ENCODE data around the gene ATP9B. TPM values are rescaled to one million over a fixed set of nuclear protein-coding genes. Genes with fewer than 3 reads are reported as not detected.

The ATP9B gene
- total RNA-seq, 2 experiments from 2014 or later: 61.9 to 63.5 TPM

- Mint-ChIP-seq H3K9me3 (no peaks in the 10 kb centered on the region), H3K36me3 (ENCODE audit: low read depth) (peaks cover 87% of the 10 kb centered on the region), H3K27ac (no peak overlapping the region), H3K4me3 (no peak overlapping the region), H3K27me3 (no peaks in the 10 kb centered on the region), H3K4me1 (ENCODE audit: low read depth) (no peaks in the 10 kb centered on the region)
- H3K27me3 ChIP-seq (ENCODE audit: control insufficient read depth in 1 of 2, insufficient read depth in 2 of 2, low read length in 2 of 2): no peaks in the 10 kb centered on the region
- peaks cover 7% of the 10 kb centered on the region for H3K4me1 ChIP-seq (ENCODE audit: insufficient read depth, low read length)
- ATAC-seq (ENCODE audit: poor library complexity): no peak
- H3K4me3 ChIP-seq (ENCODE audit: low read length): no peak overlapping the region
- H3K36me3 ChIP-seq (ENCODE audit: insufficient read depth, low read length): peaks cover 11% of the 10 kb centered on the region
- DNase-seq: no peak
- intact Hi-C loops (cut with DNase I, micrococcal nuclease): no loop called here
- CTCF ChIA-PET: no interaction called here
- no peak overlapping the region for H3K27ac ChIP-seq (ENCODE audit: low read depth in 1 of 2, low read length in 2 of 2)
- TF ChIP-seq, protein P1, sequence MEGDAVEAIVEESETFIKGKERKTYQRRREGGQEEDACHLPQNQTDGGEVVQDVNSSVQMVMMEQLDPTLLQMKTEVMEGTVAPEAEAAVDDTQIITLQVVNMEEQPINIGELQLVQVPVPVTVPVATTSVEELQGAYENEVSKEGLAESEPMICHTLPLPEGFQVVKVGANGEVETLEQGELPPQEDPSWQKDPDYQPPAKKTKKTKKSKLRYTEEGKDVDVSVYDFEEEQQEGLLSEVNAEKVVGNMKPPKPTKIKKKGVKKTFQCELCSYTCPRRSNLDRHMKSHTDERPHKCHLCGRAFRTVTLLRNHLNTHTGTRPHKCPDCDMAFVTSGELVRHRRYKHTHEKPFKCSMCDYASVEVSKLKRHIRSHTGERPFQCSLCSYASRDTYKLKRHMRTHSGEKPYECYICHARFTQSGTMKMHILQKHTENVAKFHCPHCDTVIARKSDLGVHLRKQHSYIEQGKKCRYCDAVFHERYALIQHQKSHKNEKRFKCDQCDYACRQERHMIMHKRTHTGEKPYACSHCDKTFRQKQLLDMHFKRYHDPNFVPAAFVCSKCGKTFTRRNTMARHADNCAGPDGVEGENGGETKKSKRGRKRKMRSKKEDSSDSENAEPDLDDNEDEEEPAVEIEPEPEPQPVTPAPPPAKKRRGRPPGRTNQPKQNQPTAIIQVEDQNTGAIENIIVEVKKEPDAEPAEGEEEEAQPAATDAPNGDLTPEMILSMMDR (IDR thresholded peaks at IDR 0.05): no peak
- H3K9me3 ChIP-seq (ENCODE audit: control insufficient read depth in 1 of 2, insufficient read depth in 1 of 2, low read length in 2 of 2): peaks cover 0 to 3% of the 10 kb centered on the region in 2 experiments
- POLR2A ChIA-PET: no interaction called here
Observed at GRCh38 chr18:79272916-79273315, 203.7 kb downstream of the ATP9B start.

DNA sequence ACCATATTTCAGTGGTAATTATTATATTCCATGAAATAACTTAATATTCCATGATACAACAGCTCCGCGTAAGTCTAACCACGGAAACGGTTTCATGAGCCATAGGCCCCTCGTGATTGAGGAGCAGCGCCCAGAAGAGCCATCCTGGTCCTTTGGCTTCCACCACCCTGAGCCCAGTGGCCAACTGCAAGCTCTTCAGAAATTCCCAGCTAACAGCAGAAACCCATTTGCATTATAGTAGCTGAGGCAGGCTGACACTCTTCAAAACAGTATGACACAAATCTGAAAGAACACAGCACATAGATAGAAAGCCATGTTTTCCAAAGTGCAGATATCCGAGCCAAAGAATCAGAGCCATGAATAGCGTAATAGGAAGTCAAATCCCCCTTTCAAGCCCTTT lies 205.6 kb downstream of the ATP9B start:
- Histone ChIP-seq H3K9me3 (ENCODE audit: control insufficient read depth in 1 of 2, insufficient read depth in 1 of 2, low read length in 2 of 2) (no peaks in the 10 kb centered on the region), H3K36me3 (ENCODE audit: insufficient read depth, low read length) (peaks cover 24% of the 10 kb centered on the region), H3K4me3 (ENCODE audit: low read length) (no peak overlapping the region), H3K27ac (ENCODE audit: low read depth in 1 of 2, low read length in 2 of 2) (no peak overlapping the region), H3K4me1 (ENCODE audit: insufficient read depth, low read length) (peaks cover 7% of the 10 kb centered on the region), H3K27me3 (ENCODE audit: control insufficient read depth in 1 of 2, insufficient read depth in 2 of 2, low read length in 2 of 2) (no peaks in the 10 kb centered on the region)
- ATAC-seq (ENCODE audit: poor library complexity) (no peak), DNase-seq (no peak)
- no peak overlapping the region for H3K4me3 Mint-ChIP-seq
- TF ChIP-seq, protein P1 (IDR thresholded peaks at IDR 0.05): no peak
- H3K36me3 Mint-ChIP-seq (ENCODE audit: low read depth): peaks cover 86% of the 10 kb centered on the region
- no peak overlapping the region for H3K27ac Mint-ChIP-seq
- CTCF ChIA-PET: no interaction called here
- POLR2A ChIA-PET: no interaction called here
- intact Hi-C loops (cut with DNase I, micrococcal nuclease): no loop called here
- no peaks in the 10 kb centered on the region for H3K4me1 Mint-ChIP-seq (ENCODE audit: low read depth)
- H3K9me3 Mint-ChIP-seq: no peaks in the 10 kb centered on the region
- H3K27me3 Mint-ChIP-seq: no peaks in the 10 kb centered on the region

- Histone ChIP-seq H3K36me3 (ENCODE audit: insufficient read depth, low read length) (peaks cover 28% of the 10 kb centered on the region), H3K27me3 (ENCODE audit: control insufficient read depth in 1 of 2, insufficient read depth in 2 of 2, low read length in 2 of 2) (no peaks in the 10 kb centered on the region), H3K4me3 (ENCODE audit: low read length) (no peak overlapping the region), H3K9me3 (ENCODE audit: control insufficient read depth in 1 of 2, insufficient read depth in 1 of 2, low read length in 2 of 2) (no peaks in the 10 kb centered on the region), H3K27ac (ENCODE audit: low read depth in 1 of 2, low read length in 2 of 2) (no peak overlapping the region), H3K4me1 (ENCODE audit: insufficient read depth, low read length) (peaks cover 7% of the 10 kb centered on the region)
- Mint-ChIP-seq H3K4me3 (no peak overlapping the region), H3K27ac (no peak overlapping the region), H3K4me1 (ENCODE audit: low read depth) (no peaks in the 10 kb centered on the region), H3K27me3 (no peaks in the 10 kb centered on the region), H3K36me3 (ENCODE audit: low read depth) (peaks cover 89% of the 10 kb centered on the region), H3K9me3 (no peaks in the 10 kb centered on the region)
- CTCF ChIA-PET: no interaction called here
- DNase-seq (no peak), ATAC-seq (ENCODE audit: poor library complexity) (no peak)
- intact Hi-C loops (cut with DNase I, micrococcal nuclease): no loop called here
- POLR2A ChIA-PET: no interaction called here
- TF ChIP-seq, protein P1 (IDR thresholded peaks at IDR 0.05): no peak
Observed at GRCh38 chr18:79275461-79275860, 206.3 kb downstream of the ATP9B start.

All from CD4-positive, alpha-beta T cell (primary cell).